GM21423 (cell line): ENCODE data around the gene KIF5A.
"Not testable (repeated sequence)": the region's sequence is repeated elsewhere in the genome, so short reads cannot be mapped to it uniquely, and the experiment has no call there.

Experiments
- ATAC-seq: cut with Tn5 transposase; IDR thresholded peaks from one replicate; pipeline ENCODE4 v1.9.1; 2021; ENCODE audit warnings: mild to moderate bottlenecking, moderate library complexity; ENCODE audit not compliant: unreplicated experiment

KIF5A gene

GRCh38 chr12:57581802-57582201 is 32.0 kb downstream of the KIF5A start:
- no peak for ATAC-seq

- ATAC-seq, result no peak
Measured at GRCh38 chr12:57582440-57582839, 32.6 kb downstream of the KIF5A start.

- peak; percentile 96 for ATAC-seq
Measured at GRCh38 chr12:57583008-57583831, 33.4 kb downstream of the KIF5A start.

- no peak for ATAC-seq
Measured at GRCh38 chr12:57584050-57584449, 34.2 kb downstream of the KIF5A start.

- no peak for ATAC-seq
Measured at GRCh38 chr12:57584690-57585089, 34.8 kb downstream of the KIF5A start.

GRCh38 chr12:57585156-57585555 is 35.3 kb downstream of the KIF5A start:
- ATAC-seq, result no peak

- no peak for ATAC-seq
Measured at GRCh38 chr12:57586128-57586527, 36.3 kb downstream of the KIF5A start.

GRCh38 chr12:57586832-57587429 is 37.1 kb downstream of the KIF5A start:
- no peak for ATAC-seq

- not testable (repeated sequence) for ATAC-seq
Measured at GRCh38 chr12:57588951-57589610, 39.2 kb downstream of the KIF5A start.

GRCh38 chr12:57590479-57590863 is 40.6 kb downstream of the KIF5A start:
- ATAC-seq, result no peak

- peak; percentile 96 for ATAC-seq
Measured at GRCh38 chr12:57590864-57591781, 41.3 kb downstream of the KIF5A start, which contains the start of gene PIP4K2C. Gene PIP4K2C, plus strand, starts transcription at chr12:57591192. Its CDS starts 98 bp downstream, at chr12:57591290.

GRCh38 chr12:57591782-57592325 is 42.0 kb downstream of the KIF5A start:
- no peak for ATAC-seq

GRCh38 chr12:57592551-57593165 is 42.8 kb downstream of the KIF5A start:
- no peak for ATAC-seq

GRCh38 chr12:57593187-57593586 is 43.3 kb downstream of the KIF5A start:
- ATAC-seq, result no peak

GRCh38 chr12:57600395-57600794 is 50.6 kb downstream of the KIF5A start:
- ATAC-seq, result no peak

GRCh38 chr12:57602544-57602943 is 52.7 kb downstream of the KIF5A start:
- ATAC-seq, result no peak

- ATAC-seq, result no peak
Measured at GRCh38 chr12:57603324-57603723, 53.5 kb downstream of the KIF5A start.

- ATAC-seq, result no peak
Measured at GRCh38 chr12:57603815-57604453, 54.1 kb downstream of the KIF5A start.

- ATAC-seq, result peak; percentile 50
Measured at GRCh38 chr12:57604454-57604991, 54.7 kb downstream of the KIF5A start, which contains the start of gene DTX3. Gene DTX3, plus strand, starts transcription at chr12:57604824. Its CDS starts 1,694 bp downstream, at chr12:57606518.
